Thyroid gland (tissue), 4 donors: Measurements from ENCODE around the gene RAI2.

Experiments
- POLR2A ChIP-seq, 2 donors: fragments of 450-650 bp; IDR thresholded peaks; one replicate each; pipeline ENCODE4 v1.6.1; 2017; ENCODE audit warnings: antibody characterized with exemption in 2 of 2, mild to moderate bottlenecking in 2 of 2, moderate library complexity in 1 of 2
- TF ChIP-seq, protein P1 (sequence below), 6 experiments: fragments of 200-600 bp in 3 of 6; fragments of 450-650 bp in 3 of 6; sonication (generic) in 3 of 6; IDR thresholded peaks; one replicate each; pipeline ENCODE4 v1.5.1; 2016 to 2019; ENCODE audit warnings: antibody characterized with exemption in 6 of 6, mild to moderate bottlenecking in 2 of 6, inconsistent platforms in 1 of 6, moderate library complexity in 1 of 6

DNA sequence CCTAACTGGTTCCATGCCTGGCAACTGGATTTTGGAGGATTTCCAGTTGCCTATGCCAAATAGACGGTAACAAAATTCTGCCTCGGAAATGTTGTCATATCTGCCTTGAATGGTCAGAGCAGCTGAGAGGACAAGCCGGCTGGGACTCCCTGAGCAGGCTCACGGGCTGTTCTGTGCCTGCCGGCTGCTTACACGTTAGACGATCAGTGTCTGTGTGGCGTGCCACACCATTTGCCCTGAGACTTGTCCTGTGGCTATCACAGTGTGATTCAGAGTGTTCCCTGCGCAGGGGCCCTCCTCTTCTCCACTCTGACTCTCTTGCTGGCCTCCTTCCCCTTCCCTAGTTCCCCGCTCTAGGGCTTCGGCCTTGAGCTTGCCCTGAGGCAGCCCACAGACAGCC is 42.4 kb downstream of the RAI2 start:
- TF ChIP-seq POLR2A (IDR thresholded peaks at IDR 0.05) = no peak
- TF ChIP-seq, protein P1, sequence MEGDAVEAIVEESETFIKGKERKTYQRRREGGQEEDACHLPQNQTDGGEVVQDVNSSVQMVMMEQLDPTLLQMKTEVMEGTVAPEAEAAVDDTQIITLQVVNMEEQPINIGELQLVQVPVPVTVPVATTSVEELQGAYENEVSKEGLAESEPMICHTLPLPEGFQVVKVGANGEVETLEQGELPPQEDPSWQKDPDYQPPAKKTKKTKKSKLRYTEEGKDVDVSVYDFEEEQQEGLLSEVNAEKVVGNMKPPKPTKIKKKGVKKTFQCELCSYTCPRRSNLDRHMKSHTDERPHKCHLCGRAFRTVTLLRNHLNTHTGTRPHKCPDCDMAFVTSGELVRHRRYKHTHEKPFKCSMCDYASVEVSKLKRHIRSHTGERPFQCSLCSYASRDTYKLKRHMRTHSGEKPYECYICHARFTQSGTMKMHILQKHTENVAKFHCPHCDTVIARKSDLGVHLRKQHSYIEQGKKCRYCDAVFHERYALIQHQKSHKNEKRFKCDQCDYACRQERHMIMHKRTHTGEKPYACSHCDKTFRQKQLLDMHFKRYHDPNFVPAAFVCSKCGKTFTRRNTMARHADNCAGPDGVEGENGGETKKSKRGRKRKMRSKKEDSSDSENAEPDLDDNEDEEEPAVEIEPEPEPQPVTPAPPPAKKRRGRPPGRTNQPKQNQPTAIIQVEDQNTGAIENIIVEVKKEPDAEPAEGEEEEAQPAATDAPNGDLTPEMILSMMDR (IDR thresholded peaks at IDR 0.05) = no peak
